GM18508 (cell line): ENCODE measurements around the gene MDFIC2.

Experiments
- ATAC-seq: cut with Tn5 transposase; IDR thresholded peaks from one replicate; pipeline ENCODE4 v1.9.1; 2021; ENCODE audit warnings: moderate number of reproducible peaks; ENCODE audit not compliant: insufficient read depth, unreplicated experiment

Gene MDFIC2

GRCh38 chr3:70185661-70186060 lies 126.8 kb downstream of the MDFIC2 start:
- no peak for ATAC-seq

DNA sequence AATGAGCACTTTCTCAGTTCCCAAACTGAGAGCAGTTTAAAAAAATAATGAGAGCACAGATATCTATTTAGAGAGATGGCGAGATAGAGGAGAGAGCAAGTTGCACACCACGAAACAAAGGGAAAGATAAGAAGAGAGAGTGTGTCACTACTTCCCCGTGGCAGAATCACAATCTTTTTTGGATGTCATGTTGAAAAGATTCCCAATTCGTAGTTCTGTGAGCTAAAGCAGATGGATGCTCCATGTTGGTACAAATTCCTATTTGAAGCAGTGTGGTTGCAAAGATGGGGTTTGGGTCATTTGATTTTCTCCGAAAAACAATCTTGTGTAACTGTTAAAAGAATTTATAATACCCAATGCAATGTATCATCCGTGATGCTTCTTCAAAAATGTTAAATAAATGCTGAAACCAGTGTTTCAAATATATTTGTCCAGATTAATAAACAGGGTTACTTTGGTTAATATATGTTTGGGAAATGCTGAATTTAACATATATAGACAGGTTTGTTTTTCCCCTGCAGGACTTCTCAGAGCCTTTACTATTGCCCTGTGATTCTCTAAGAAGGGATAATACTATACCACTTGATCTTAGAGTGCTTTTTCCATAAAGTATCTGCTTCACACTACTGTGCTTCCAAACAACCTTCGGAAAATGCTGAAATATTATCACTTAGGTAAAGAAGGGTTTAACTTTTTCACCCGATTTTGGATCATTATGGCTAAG lies 128.5 kb downstream of the MDFIC2 start:
- no peak for ATAC-seq

GRCh38 chr3:70182166-70182565 lies 130.3 kb downstream of the MDFIC2 start:
- no peak for ATAC-seq

DNA sequence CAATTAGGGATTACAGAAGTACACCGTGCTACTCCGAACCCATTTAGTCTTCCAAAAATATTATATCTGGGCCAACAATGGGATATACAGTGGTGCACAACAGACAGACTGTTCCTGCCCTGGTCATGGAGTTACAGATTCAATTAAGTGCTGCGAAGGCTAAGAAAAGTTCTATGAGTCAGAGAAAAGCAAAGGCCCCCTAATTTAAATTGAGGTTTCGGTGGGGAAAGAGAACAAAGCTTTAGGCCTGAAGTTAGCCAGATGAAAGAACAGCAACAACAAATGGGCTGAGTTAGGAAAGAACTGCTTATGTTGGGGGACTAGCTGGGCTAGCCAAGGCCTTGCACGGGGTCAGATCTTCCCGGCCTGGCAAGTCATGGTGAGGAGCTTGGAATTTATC lies 131.8 kb downstream of the MDFIC2 start:
- no peak for ATAC-seq

DNA sequence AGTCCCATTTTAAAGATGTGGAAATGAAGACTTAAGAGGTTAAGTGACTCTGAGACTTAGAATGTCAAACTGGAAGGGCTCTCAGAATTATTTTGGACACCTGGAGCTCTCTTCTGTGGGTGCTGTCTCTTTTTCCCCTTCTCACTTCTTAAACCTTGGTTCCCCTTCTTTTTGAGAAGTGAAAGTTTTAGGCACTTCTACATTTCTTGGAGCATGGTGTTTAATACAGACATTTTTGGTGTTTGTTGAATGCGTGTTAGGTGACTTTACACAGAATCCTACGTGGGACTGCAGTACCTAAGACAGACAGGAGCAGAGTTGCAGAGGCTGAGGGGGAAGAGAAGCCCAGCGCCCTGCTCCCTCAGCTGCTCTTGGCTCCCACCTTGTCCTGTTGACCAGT lies 133.3 kb downstream of the MDFIC2 start:
- no peak for ATAC-seq

DNA sequence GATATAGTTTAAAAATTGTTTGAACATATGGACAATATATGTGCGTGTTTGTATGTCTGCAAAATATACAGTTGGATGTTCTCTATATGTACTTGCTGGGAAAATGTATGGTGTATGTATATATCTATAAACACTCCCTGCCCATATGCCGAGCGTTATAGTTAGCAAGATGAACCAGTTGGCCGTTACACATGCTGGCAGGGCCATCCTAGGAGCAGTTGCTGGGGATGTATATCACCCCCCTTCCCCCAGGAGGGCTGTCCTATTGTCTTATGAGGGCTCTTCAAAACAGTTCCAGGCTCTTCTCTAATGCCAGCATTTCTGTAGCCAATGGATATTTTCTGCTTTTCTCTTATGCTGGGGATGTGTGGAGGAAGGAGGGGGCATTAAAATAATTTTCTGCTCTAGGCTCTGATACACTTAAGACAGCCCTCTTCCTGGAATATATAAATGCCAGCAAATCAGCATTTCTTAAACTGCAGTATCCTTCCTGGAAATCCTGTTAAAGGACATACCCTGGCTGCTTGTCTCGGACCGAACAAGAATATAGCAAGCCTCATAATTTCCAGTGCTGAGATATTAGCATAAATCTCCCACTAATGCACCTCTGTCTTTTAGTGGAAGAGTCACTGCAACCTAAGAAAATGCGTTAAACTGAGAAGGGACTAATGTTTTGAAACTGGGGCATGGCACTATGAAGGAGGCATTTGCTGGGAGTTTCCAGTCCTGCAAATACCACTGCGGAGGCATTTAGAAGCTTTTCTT lies 134.4 kb downstream of the MDFIC2 start:
- no peak for ATAC-seq

GRCh38 chr3:70176224-70176623 lies 136.2 kb downstream of the MDFIC2 start:
- no peak for ATAC-seq

DNA sequence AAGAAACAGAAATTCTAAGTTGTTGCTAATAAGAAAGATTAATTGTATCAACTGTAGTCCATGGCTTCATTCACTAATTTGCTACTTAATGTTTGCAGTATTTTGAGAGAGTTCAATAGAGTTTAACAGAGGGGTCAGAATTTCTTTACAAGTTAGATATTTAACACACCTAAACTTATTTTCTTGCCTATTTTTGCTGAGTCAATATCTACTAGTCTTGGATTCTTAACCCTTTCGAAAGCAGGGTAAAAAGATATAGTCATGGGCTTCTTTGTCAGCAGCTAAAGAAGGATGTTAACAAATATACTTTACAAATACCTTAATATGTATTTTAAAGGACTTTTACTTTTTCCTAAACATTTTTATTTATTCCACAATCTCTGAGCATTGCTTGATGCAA lies 155.6 kb downstream of the MDFIC2 start:
- ATAC-seq, result no peak

GRCh38 chr3:70150599-70150998 lies 161.8 kb downstream of the MDFIC2 start:
- ATAC-seq, result no peak

- peak; percentile 50 for ATAC-seq
Observed at GRCh38 chr3:70149714-70150400, 162.6 kb downstream of the MDFIC2 start.
